HCT116 (cell line): ENCODE results near the gene ANKRD34C. TPM values are rescaled to one million over a fixed set of nuclear protein-coding genes. Genes with fewer than 3 reads are reported as not detected.

Source experiments
- ATAC-seq: fragments of 200-7000 bp; cut with Tn5 transposase; 2 replicates; pipeline ENCODE4 v1.9.1; 2020; ENCODE audit warnings: mild to moderate bottlenecking, moderate library complexity
- BruUV-seq: library from RNA; stranded (reverse); fragments of 400-500 nt; replicated peaks from 2 replicates; lab custom pipeline; 2021; lab: Mats Ljungman, UMichigan
- CTCF ChIA-PET: fragments of 300-600 bp; sonication (Branson Sonifier 250); formaldehyde crosslinking; loops from one replicate; lab custom pipeline; 2021; ENCODE audit warnings: antibody characterized with exemption; lab: Charles Lee
- POLR2A ChIA-PET: fragments of 300-600, 350-600 bp; sonication (Branson Sonifier 250); formaldehyde crosslinking; loops from one replicate; lab custom pipeline; 2021; ENCODE audit warnings: antibody characterized with exemption; lab: Charles Lee
- RAD21 ChIA-PET, 2 experiments: fragments of 300-600 bp; sonication (Branson Sonifier 250); formaldehyde crosslinking; loops; one replicate each; lab custom pipeline; 2023; ENCODE audit warnings: low total read pairs in 2 of 2; ENCODE audit not compliant: uncharacterized antibody in 2 of 2, unreplicated experiment in 2 of 2, low non-redundant PET in 1 of 2; lab: Charles Lee
- DNase-seq: peaks from one replicate; pipeline ENCODE4 v3.0.0-alpha.2; 2010; ENCODE audit warnings: low read depth, low spot score
- H2AFZ ChIP-seq: fragments of 200-600 bp; shearing (Covaris generic), sonication (generic); 2 replicates; pipeline ENCODE4 v1.6.1; 2017; ENCODE audit warnings: low read depth, mixed run types, mixed read lengths, antibody characterized with exemption, low read length; ENCODE audit not compliant: poor library complexity, severe bottlenecking
- H3K27ac ChIP-seq: 2 replicates; pipeline ENCODE4 v1.5.1; 2012; ENCODE audit warnings: low read depth, low read length
- H3K27me3 ChIP-seq: fragments of 200-600 bp; sonication (generic); 2 replicates; pipeline ENCODE4 v1.6.1; 2016; ENCODE audit warnings: mixed run types, low read length, mixed read lengths; ENCODE audit not compliant: insufficient read depth
- H3K36me3 ChIP-seq, 2 experiments: fragments of 200-500 bp in 1 of 2; fragments of 200-600 bp in 1 of 2; sonication (Bioruptor generic) in 1 of 2; sonication (generic) in 1 of 2; 2 replicates each; pipeline versions ENCODE4 v1.5.1 to v1.6.1; 2014 to 2016; ENCODE audit warnings: low read length in 2 of 2, inconsistent platforms in 1 of 2, mixed read lengths in 1 of 2, mixed run types in 1 of 2; ENCODE audit not compliant: insufficient read depth in 2 of 2, control insufficient read depth in 1 of 2
- H3K4me1 ChIP-seq, 2 experiments: fragments of 200-600 bp in 1 of 2; sonication (generic) in 1 of 2; 2 replicates each; pipeline versions ENCODE4 v1.5.1 to v1.6.1; 2012 to 2017; ENCODE audit warnings: low read length in 2 of 2, inconsistent platforms in 1 of 2, mild to moderate bottlenecking in 1 of 2, mixed read lengths in 1 of 2, mixed run types in 1 of 2, moderate library complexity in 1 of 2; ENCODE audit not compliant: insufficient read depth in 2 of 2, control insufficient read depth in 1 of 2
- H3K4me2 ChIP-seq: fragments of 200-600 bp; sonication (generic); 2 replicates; pipeline ENCODE4 v1.6.1; 2017; ENCODE audit warnings: mixed run types, low read length, mixed read lengths
- H3K4me3 ChIP-seq, 2 experiments: fragments of 200-600 bp in 1 of 2; sonication (generic) in 1 of 2; replicated peaks in 1 of 2; 2 replicates each; pipeline ENCODE4 v1.5.1; 2011 to 2016; ENCODE audit warnings: low read length in 2 of 2, control low read depth in 1 of 2, low read depth in 1 of 2, mild to moderate bottlenecking in 1 of 2, mixed read lengths in 1 of 2, mixed run types in 1 of 2
- H3K79me2 ChIP-seq: fragments of 200-600 bp; sonication (generic); 2 replicates; pipeline ENCODE4 v1.6.1; 2017; ENCODE audit warnings: mild to moderate bottlenecking, mixed run types, low read length, moderate library complexity, mixed read lengths; ENCODE audit not compliant: insufficient read depth
- H3K9ac ChIP-seq: fragments of 200-600 bp; sonication (generic); 2 replicates; pipeline ENCODE4 v1.6.1; 2016; ENCODE audit warnings: low read length, mixed read lengths
- H3K9me2 ChIP-seq: fragments of 200-600 bp; sonication (generic), shearing (Covaris generic); 2 replicates; pipeline ENCODE4 v1.6.1; 2017; ENCODE audit warnings: mixed run types, mild to moderate bottlenecking, moderate library complexity; ENCODE audit not compliant: insufficient read depth
- H3K9me3 ChIP-seq, 2 experiments: fragments of 200-500 bp in 1 of 2; fragments of 200-600 bp in 1 of 2; sonication (Bioruptor generic) in 1 of 2; sonication (generic) in 1 of 2; 2 replicates each; pipeline ENCODE4 v1.6.1; 2014 to 2017; ENCODE audit warnings: low read length in 2 of 2, mixed read lengths in 2 of 2, inconsistent platforms in 1 of 2, low read depth in 1 of 2, mild to moderate bottlenecking in 1 of 2, mixed run types in 1 of 2, moderate library complexity in 1 of 2; ENCODE audit not compliant: control insufficient read depth in 1 of 2, insufficient read depth in 1 of 2
- H4K20me1 ChIP-seq: fragments of 200-600 bp; sonication (generic), shearing (Covaris generic); 2 replicates; pipeline ENCODE4 v1.6.1; 2017; ENCODE audit warnings: mixed run types, mild to moderate bottlenecking, moderate library complexity; ENCODE audit not compliant: insufficient read depth
- CBX3 ChIP-seq: IDR thresholded peaks from 2 replicates; pipeline ENCODE4 v1.6.1; 2012; ENCODE audit warnings: low read depth
- ELF1 ChIP-seq: IDR thresholded peaks from 2 replicates; pipeline ENCODE4 v1.6.1; 2012; ENCODE audit warnings: low read depth, borderline replicate concordance
- EZH2phosphoT487 ChIP-seq: fragments of 200-600 bp; IDR thresholded peaks from 2 replicates; pipeline ENCODE4 v1.6.1; 2018; ENCODE audit warnings: antibody characterized with exemption, borderline replicate concordance
- FOSL1 ChIP-seq: IDR thresholded peaks from 2 replicates; pipeline ENCODE4 v1.6.1; 2012; ENCODE audit warnings: low read depth
- POLR2A ChIP-seq: IDR thresholded peaks from 2 replicates; pipeline ENCODE4 v1.7.0; 2011; ENCODE audit warnings: borderline replicate concordance; ENCODE audit not compliant: insufficient read depth, insufficient read length; ENCODE audit errors: extremely low read depth
- POLR2AphosphoS5 ChIP-seq: IDR thresholded peaks from 2 replicates; pipeline ENCODE4 v1.6.1; 2011; ENCODE audit warnings: mild to moderate bottlenecking, low read depth, low read length, moderate library complexity
- RAD21 ChIP-seq: IDR thresholded peaks from 2 replicates; pipeline ENCODE4 v1.6.1; 2012; ENCODE audit warnings: low read depth, mild to moderate bottlenecking
- REST ChIP-seq: IDR thresholded peaks from 2 replicates; pipeline ENCODE4 v1.6.1; 2012; ENCODE audit warnings: low read depth
- YY1 ChIP-seq: IDR thresholded peaks from 2 replicates; pipeline ENCODE4 v1.6.1; 2011; ENCODE audit warnings: low read length, low read depth, moderate library complexity, mild to moderate bottlenecking; ENCODE audit not compliant: insufficient replicate concordance; ENCODE audit errors: extremely low read depth
- ZFX ChIP-seq: fragments of 450-650 bp; IDR thresholded peaks from 2 replicates; pipeline ENCODE4 v1.6.1; 2017
- intact Hi-C: fragments of 100-400 bp; cut with micrococcal nuclease; formaldehyde crosslinking; loops from 2 replicates; pipeline ENCODE4 v1.10.0; 2022
- total RNA-seq: library from RNA; stranded (reverse); gene quantifications from one replicate; pipeline ENCODE4 v1.2.1, GENCODE V29; 2021; ENCODE audit not compliant: unreplicated experiment
- TF ChIP-seq, protein P1 (sequence below): IDR thresholded peaks from 2 replicates; pipeline ENCODE4 v1.6.1; 2011; ENCODE audit warnings: mild to moderate bottlenecking, low read length, moderate library complexity; ENCODE audit not compliant: insufficient replicate concordance; ENCODE audit errors: extremely low read depth

The ANKRD34C gene
- total RNA-seq, 1 experiment from 2014 or later: not detected

DNA sequence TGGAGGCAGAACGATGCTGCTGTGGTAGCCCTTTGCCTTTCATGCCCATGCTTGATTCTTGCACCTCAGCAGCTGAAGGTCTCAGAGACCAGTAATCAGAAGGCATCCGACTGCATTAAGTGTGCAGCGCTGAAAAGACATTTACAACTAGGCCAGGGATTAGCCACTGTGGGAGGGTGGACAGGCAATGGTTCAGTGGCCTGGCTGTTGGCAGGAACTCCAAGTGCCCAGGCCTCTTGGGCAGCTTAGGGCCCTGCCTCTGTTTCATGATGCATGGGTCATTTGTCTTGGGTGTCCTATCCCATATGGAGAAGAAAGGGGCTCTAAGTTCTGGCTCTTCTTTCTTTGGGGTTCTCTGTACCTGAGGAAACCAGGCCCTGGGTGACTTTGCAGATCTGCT, 39.8 kb downstream of the ANKRD34C start:
- no peaks in the 10 kb centered on the region for H4K20me1 ChIP-seq
- CTCF ChIA-PET: no interaction called here
- intact Hi-C loops: no loop called here
- H3K4me3 ChIP-seq: no peak overlapping the region
- no peaks in the 10 kb centered on the region for H3K9me3 ChIP-seq
- no peaks in the 10 kb centered on the region for H3K4me1 ChIP-seq
- peaks cover 61% of the 10 kb centered on the region for H3K79me2 ChIP-seq
- H3K36me3 ChIP-seq: peaks cover 7 to 35% of the 10 kb centered on the region in 2 experiments
- no peak overlapping the region for H3K27ac ChIP-seq
- H3K9ac ChIP-seq: no peak overlapping the region
- RAD21 ChIA-PET: no interaction called here
- ATAC-seq (no peak), DNase-seq (no peak)
- BruUV-seq: no TSS peak
- POLR2A ChIA-PET: no interaction called here
- TF ChIP-seq REST: no peak
- TF ChIP-seq POLR2AphosphoS5: no peak
- no peaks in the 10 kb centered on the region for H3K9me2 ChIP-seq
- no peaks in the 10 kb centered on the region for H3K27me3 ChIP-seq
- H2AFZ ChIP-seq: no peak overlapping the region
- H3K4me2 ChIP-seq: no peak overlapping the region

DNA sequence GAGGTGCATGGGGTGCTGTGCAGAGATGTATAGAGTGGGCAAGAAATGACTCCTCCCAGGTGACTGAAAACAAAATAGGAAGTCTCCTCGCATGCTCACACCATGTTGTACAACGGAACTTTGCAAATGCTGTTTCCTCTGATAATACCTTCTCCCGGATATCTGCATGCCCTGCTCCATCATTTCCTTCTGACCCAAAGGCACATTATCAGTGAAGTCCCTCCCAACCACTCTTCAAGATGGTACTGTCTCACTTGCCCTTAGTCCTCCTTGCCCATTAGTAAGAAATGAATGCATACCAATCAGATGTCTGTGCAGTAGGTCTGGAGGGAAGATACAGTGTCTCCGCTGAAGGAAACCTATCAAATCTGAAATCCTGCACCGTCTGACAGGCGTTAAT, 40.4 kb downstream of the ANKRD34C start:
- RAD21 ChIA-PET: no interaction called here
- ATAC-seq (no peak), DNase-seq (no peak)
- no peaks in the 10 kb centered on the region for H3K4me1 ChIP-seq
- no peaks in the 10 kb centered on the region for H4K20me1 ChIP-seq
- H3K27me3 ChIP-seq: no peaks in the 10 kb centered on the region
- peaks cover 54% of the 10 kb centered on the region for H3K79me2 ChIP-seq
- CTCF ChIA-PET: no interaction called here
- H3K9ac ChIP-seq: no peak overlapping the region
- H3K27ac ChIP-seq: no peak overlapping the region
- no peaks in the 10 kb centered on the region for H3K9me3 ChIP-seq
- intact Hi-C loops: no loop called here
- no peak overlapping the region for H2AFZ ChIP-seq
- no peak overlapping the region for H3K4me2 ChIP-seq
- POLR2A ChIA-PET: no interaction called here
- BruUV-seq: no TSS peak
- H3K36me3 ChIP-seq: peaks cover 3 to 28% of the 10 kb centered on the region in 2 experiments; a peak in 3 of 4 replicates
- H3K4me3 ChIP-seq: no peak overlapping the region
- no peaks in the 10 kb centered on the region for H3K9me2 ChIP-seq
- TF ChIP-seq, protein P1, sequence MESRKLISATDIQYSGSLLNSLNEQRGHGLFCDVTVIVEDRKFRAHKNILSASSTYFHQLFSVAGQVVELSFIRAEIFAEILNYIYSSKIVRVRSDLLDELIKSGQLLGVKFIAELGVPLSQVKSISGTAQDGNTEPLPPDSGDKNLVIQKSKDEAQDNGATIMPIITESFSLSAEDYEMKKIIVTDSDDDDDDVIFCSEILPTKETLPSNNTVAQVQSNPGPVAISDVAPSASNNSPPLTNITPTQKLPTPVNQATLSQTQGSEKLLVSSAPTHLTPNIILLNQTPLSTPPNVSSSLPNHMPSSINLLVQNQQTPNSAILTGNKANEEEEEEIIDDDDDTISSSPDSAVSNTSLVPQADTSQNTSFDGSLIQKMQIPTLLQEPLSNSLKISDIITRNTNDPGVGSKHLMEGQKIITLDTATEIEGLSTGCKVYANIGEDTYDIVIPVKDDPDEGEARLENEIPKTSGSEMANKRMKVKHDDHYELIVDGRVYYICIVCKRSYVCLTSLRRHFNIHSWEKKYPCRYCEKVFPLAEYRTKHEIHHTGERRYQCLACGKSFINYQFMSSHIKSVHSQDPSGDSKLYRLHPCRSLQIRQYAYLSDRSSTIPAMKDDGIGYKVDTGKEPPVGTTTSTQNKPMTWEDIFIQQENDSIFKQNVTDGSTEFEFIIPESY: no peak
- TF ChIP-seq YY1 (no peak), REST (no peak), CBX3 (no peak), ELF1 (no peak), POLR2A (no peak), FOSL1 (no peak), ZFX (no peak), EZH2phosphoT487 (no peak), RAD21 (no peak)
